Spleen (tissue), 7 donors: ENCODE measurements around the gene ITGA6.

Experiments
- CTCF ChIP-seq, 11 experiments: fragments of 200-600 bp in 7 of 11; fragments of 450-650 bp in 4 of 11; sonication (generic) in 4 of 11; IDR thresholded peaks in 8 of 11; conservative IDR thresholded peaks in 3 of 11; 1 replicate in 7 of 11; 2 replicates in 4 of 11; pipeline versions ENCODE4 v1.4.0 to v1.8.0; 2016 to 2021; ENCODE audit warnings: antibody characterized with exemption in 11 of 11, inconsistent platforms in 4 of 11, mild to moderate bottlenecking in 1 of 11
- POLR2AphosphoS5 ChIP-seq, 3 donors: sonication (generic); formaldehyde crosslinking; IDR thresholded peaks; one replicate each; pipeline ENCODE4 v1.5.1; 2017; ENCODE audit warnings: antibody characterized with exemption in 3 of 3
- donor health status: DM: no; HTN: no; CAD: no; lungs with moderate emphysema.
- donor health status: DM: no; HTN: no; CAD: no.
- donor health status: DM: no; HTN: no; CAD: no.

GRCh38 chr2:172460780-172461201 is 33.4 kb downstream of the ITGA6 start:
- TF ChIP-seq CTCF (IDR thresholded peaks at IDR 0.05 in 8 of 11, conservative IDR thresholded peaks at IDR 0.05 in 3 of 11) (no peak), POLR2AphosphoS5 (IDR thresholded peaks at IDR 0.05) (no peak)
